IMR-90 (cell line): ENCODE results near the gene PHOX2A. TPM values are rescaled to one million over a fixed set of nuclear protein-coding genes. Genes with fewer than 3 reads are reported as not detected.

Experiments
- ATAC-seq: fragments of 200-7000 bp; cut with Tn5 transposase; 2 replicates; pipeline ENCODE4 v1.9.1; 2020; ENCODE audit warnings: low read depth, mild to moderate bottlenecking, moderate library complexity
- BruUV-seq: library from RNA; stranded (reverse); fragments of 400-500 nt; replicated peaks from 2 replicates; lab custom pipeline; 2021; lab: Mats Ljungman, UMichigan
- CTCF ChIA-PET: fragments of 300-600 bp; formaldehyde crosslinking; extraction: SDS; loops from one replicate; lab custom pipeline; 2021; ENCODE audit warnings: antibody characterized with exemption; lab: Yijun Ruan, JAX
- POLR2A ChIA-PET: fragments of 300-600 bp; sonication (Branson Sonifier 250); formaldehyde crosslinking; loops from one replicate; lab custom pipeline; 2022; ENCODE audit warnings: antibody characterized with exemption; ENCODE audit not compliant: unreplicated experiment; lab: Charles Lee
- DNase-seq: peaks from one replicate; pipeline ENCODE4 v3.0.0; 2013
- H2AFZ ChIP-seq: replicated peaks from 2 replicates; pipeline ENCODE3; 2013; ENCODE audit warnings: low read length, mild to moderate bottlenecking; ENCODE audit not compliant: poor library complexity
- H2AK5ac ChIP-seq: 2 replicates; pipeline ENCODE4 v1.6.1; 2013; ENCODE audit warnings: low read depth, low read length, inconsistent platforms
- H2AK9ac ChIP-seq: replicated peaks from 2 replicates; pipeline ENCODE3; 2013; ENCODE audit warnings: mild to moderate bottlenecking, low read depth, low read length, moderate library complexity; ENCODE audit not compliant: poor library complexity
- H2BK120ac ChIP-seq: 2 replicates; pipeline ENCODE4 v1.6.1; 2013; ENCODE audit warnings: low read depth, low read length, inconsistent platforms
- H2BK15ac ChIP-seq: 3 replicates; pipeline ENCODE4 v1.6.1; 2013; ENCODE audit warnings: low read depth, low read length, inconsistent platforms
- H2BK20ac ChIP-seq: 2 replicates; pipeline ENCODE4 v1.6.1; 2013; ENCODE audit warnings: low read depth, mild to moderate bottlenecking, inconsistent platforms, low read length, moderate library complexity
- H2BK5ac ChIP-seq: 2 replicates; pipeline ENCODE4 v1.6.1; 2013; ENCODE audit warnings: mild to moderate bottlenecking, low read depth, low read length, inconsistent platforms; ENCODE audit not compliant: poor library complexity, severe bottlenecking
- H3K14ac ChIP-seq: replicated peaks from 2 replicates; pipeline ENCODE4 v1.6.1; 2013; ENCODE audit warnings: low read depth, low read length, inconsistent platforms
- H3K18ac ChIP-seq: 2 replicates; pipeline ENCODE4 v1.6.1; 2013; ENCODE audit warnings: low read depth, low read length, control low read depth
- H3K23ac ChIP-seq: 2 replicates; pipeline ENCODE4 v1.6.1; 2013; ENCODE audit warnings: low read depth, low read length, inconsistent platforms
- H3K27ac ChIP-seq: 2 replicates; pipeline ENCODE4 v1.5.1; 2013; ENCODE audit warnings: mild to moderate bottlenecking, control low read depth, low read length; ENCODE audit not compliant: insufficient read depth
- H3K27me3 ChIP-seq: 2 replicates; pipeline ENCODE4 v1.6.1; 2013; ENCODE audit warnings: low read length; ENCODE audit not compliant: control insufficient read depth, insufficient read depth
- H3K36me3 ChIP-seq: 2 replicates; pipeline ENCODE4 v1.6.1; 2013; ENCODE audit warnings: low read length, mixed read lengths; ENCODE audit not compliant: control insufficient read depth, insufficient read depth
- H3K4ac ChIP-seq: 2 replicates; pipeline ENCODE4 v1.6.1; 2013; ENCODE audit warnings: low read depth, low read length, inconsistent platforms
- H3K4me1 ChIP-seq: 2 replicates; pipeline ENCODE4 v1.6.1; 2013; ENCODE audit warnings: low read length, mixed read lengths; ENCODE audit not compliant: control insufficient read depth, insufficient read depth
- H3K4me2 ChIP-seq: 2 replicates; pipeline ENCODE4 v1.6.1; 2013; ENCODE audit warnings: low read depth, mild to moderate bottlenecking, control low read depth, low read length, moderate library complexity
- H3K4me3 ChIP-seq: 2 replicates; pipeline ENCODE4 v1.5.1; 2013; ENCODE audit warnings: low read depth, mild to moderate bottlenecking, control low read depth, low read length, moderate library complexity; ENCODE audit not compliant: insufficient read depth
- H3K56ac ChIP-seq: 2 replicates; pipeline ENCODE4 v1.6.1; 2013; ENCODE audit warnings: low read length, inconsistent platforms; ENCODE audit not compliant: insufficient read depth; ENCODE audit errors: extremely low read depth
- H3K79me1 ChIP-seq, 2 experiments: 2 replicates each; pipeline ENCODE4 v1.6.1; 2013; ENCODE audit warnings: low read length in 2 of 2, inconsistent platforms in 1 of 2, low read depth in 1 of 2
- H3K9ac ChIP-seq: 2 replicates; pipeline ENCODE4 v1.6.1; 2013; ENCODE audit warnings: low read depth, low read length, control low read depth
- H3K9me1 ChIP-seq: 2 replicates; pipeline ENCODE4 v1.6.1; 2013; ENCODE audit warnings: low read length, inconsistent platforms; ENCODE audit not compliant: insufficient read depth
- H3K9me3 ChIP-seq: 2 replicates; pipeline ENCODE4 v1.6.1; 2013; ENCODE audit warnings: low read length; ENCODE audit not compliant: control insufficient read depth, insufficient read depth
- H4K20me1 ChIP-seq: 2 replicates; pipeline ENCODE4 v1.6.1; 2013; ENCODE audit warnings: low read length, inconsistent platforms; ENCODE audit not compliant: insufficient read depth
- H4K5ac ChIP-seq: 2 replicates; pipeline ENCODE4 v1.6.1; 2013; ENCODE audit warnings: mild to moderate bottlenecking, low read depth, low read length, control low read depth
- H4K8ac ChIP-seq, 2 experiments: 2 replicates each; pipeline ENCODE4 v1.6.1; 2013; ENCODE audit warnings: low read depth in 2 of 2, low read length in 2 of 2, control low read depth in 1 of 2, inconsistent platforms in 1 of 2
- H4K91ac ChIP-seq: 2 replicates; pipeline ENCODE4 v1.6.1; 2013; ENCODE audit warnings: low read depth, low read length, inconsistent platforms; ENCODE audit not compliant: insufficient read depth
- BHLHE40 ChIP-seq: fragments of 150-350 bp; IDR thresholded peaks from 2 replicates; pipeline ENCODE4 v1.6.1; 2016; ENCODE audit warnings: mild to moderate bottlenecking, low read depth, low read length
- CEBPB ChIP-seq: IDR thresholded peaks from 2 replicates; pipeline ENCODE4 v1.6.1; 2012; ENCODE audit warnings: low read depth, low read length, improper control_type of control experiment
- CHD1 ChIP-seq: IDR thresholded peaks from 2 replicates; pipeline ENCODE4 v1.6.1; 2012; ENCODE audit warnings: low read depth, low read length, improper control_type of control experiment
- CTCF ChIP-seq: conservative IDR thresholded peaks from 2 replicates; pipeline ENCODE4 v1.5.1; 2012; ENCODE audit warnings: mild to moderate bottlenecking, low read depth, low read length, improper control_type of control experiment
- FOS ChIP-seq: fragments of 150-350 bp; IDR thresholded peaks from 2 replicates; pipeline ENCODE4 v1.6.1; 2016; ENCODE audit warnings: low read depth, low read length
- MAFK ChIP-seq: IDR thresholded peaks from 2 replicates; pipeline ENCODE4 v1.6.1; 2012; ENCODE audit warnings: low read depth, low read length, improper control_type of control experiment
- MAZ ChIP-seq: IDR thresholded peaks from 2 replicates; pipeline ENCODE4 v1.6.1; 2012; ENCODE audit warnings: low read depth, mild to moderate bottlenecking, low read length, improper control_type of control experiment, moderate library complexity, borderline replicate concordance
- MXI1 ChIP-seq: IDR thresholded peaks from 2 replicates; pipeline ENCODE4 v1.6.1; 2012; ENCODE audit warnings: low read depth, mild to moderate bottlenecking, low read length, moderate library complexity, borderline replicate concordance
- NFE2L2 ChIP-seq: fragments of 150-350 bp; IDR thresholded peaks from 2 replicates; pipeline ENCODE4 v1.6.1; 2016; ENCODE audit warnings: low read depth, mild to moderate bottlenecking, low read length
- POLR2A ChIP-seq: IDR thresholded peaks from 2 replicates; pipeline ENCODE4 v1.6.1; 2012; ENCODE audit warnings: mild to moderate bottlenecking, low read depth, low read length
- RAD21 ChIP-seq: IDR thresholded peaks from 2 replicates; pipeline ENCODE4 v1.6.1; 2012; ENCODE audit warnings: low read length, improper control_type of control experiment
- RCOR1 ChIP-seq: IDR thresholded peaks from 2 replicates; pipeline ENCODE4 v1.6.1; 2012; ENCODE audit warnings: mild to moderate bottlenecking, low read length, improper control_type of control experiment; ENCODE audit not compliant: insufficient replicate concordance
- RFX5 ChIP-seq: IDR thresholded peaks from 2 replicates; pipeline ENCODE4 v1.8.0; 2012; ENCODE audit warnings: low read depth, mild to moderate bottlenecking, low read length, moderate library complexity
- SMC3 ChIP-seq: fragments of 150-350 bp; IDR thresholded peaks from 2 replicates; pipeline ENCODE4 v1.6.1; 2016; ENCODE audit warnings: low read depth, mild to moderate bottlenecking, antibody characterized with exemption, low read length, moderate library complexity
- USF2 ChIP-seq: fragments of 150-350 bp; IDR thresholded peaks from 2 replicates; pipeline ENCODE4 v1.6.1; 2017; ENCODE audit warnings: mild to moderate bottlenecking, antibody characterized with exemption, low read length, low read depth
- WGBS, 2 experiments: methylation state at CpG; one replicate each; pipeline versions ENCODE4 v1.1.5 to v1.1.7; 2013; ENCODE audit warnings: missing lambda C conversion rate in 2 of 2; ENCODE audit not compliant: insufficient read length in 1 of 2; ENCODE audit errors: extremely low coverage in 2 of 2; 5-methylcytosine and 5-hydroxymethylcytosine counted together
- dilution Hi-C: fragments of 300-500 bp; cut with HindIII; formaldehyde crosslinking; loops from one replicate; pipeline ENCODE4 v1.14.3; 2018; ENCODE audit warnings: low sequenced_read_pairs; ENCODE audit not compliant: unreplicated experiment
- in situ Hi-C: fragments of 300-500 bp; cut with MboI; formaldehyde crosslinking; loops from 3 replicates; pipeline ENCODE4 v1.14.3; 2019; ENCODE audit warnings: low sequenced_read_pairs, inconsistent platforms, mixed read lengths
- intact Hi-C: fragments of 100-400 bp; cut with micrococcal nuclease; formaldehyde crosslinking; loops from 2 replicates; pipeline ENCODE4 v1.10.0; 2022
- polyA plus RNA-seq, 3 experiments: library from polyadenylated mRNA; depleted of rRNA; stranded (reverse); fragments of >200 nt; gene quantifications; 2 replicates each; pipeline ENCODE4 v1.2.3, GENCODE V29; 2012; ENCODE audit warnings: low replicate concordance in 1 of 3
- total RNA-seq: library from RNA; depleted of rRNA; stranded (reverse); fragments of >200 nt; gene quantifications from 2 replicates; pipeline ENCODE4 v1.2.3, GENCODE V29; 2012
- TF ChIP-seq, protein P1 (sequence below): fragments of 150-350 bp; IDR thresholded peaks from 2 replicates; pipeline ENCODE4 v1.6.1; 2016; ENCODE audit warnings: low read depth, mild to moderate bottlenecking, low read length, moderate library complexity, borderline replicate concordance

PHOX2A gene
- total and polyA plus RNA-seq, 2 of the 4 experiments (the other 2 are of a cell fraction), result not detected

GRCh38 chr11:72238040-72238450, 5.9 kb downstream of the PHOX2A start:
- Histone ChIP-seq H3K79me1 (peaks cover under 1 to 9% of the 10 kb centered on the region in 2 experiments; a peak in 2 of 4 replicates), H4K5ac (no peak overlapping the region), H2AK5ac (no peak overlapping the region), H3K4me3 (no peak overlapping the region), H3K56ac (no peak overlapping the region), H3K9me1 (no peaks in the 10 kb centered on the region), H3K4me1 (peaks cover 2% of the 10 kb centered on the region; the same call in 1 of the 2 replicates), H2BK20ac (no peak overlapping the region), H3K36me3 (peaks cover 46% of the 10 kb centered on the region), H3K27ac (no peak overlapping the region), H4K20me1 (peaks cover 45% of the 10 kb centered on the region), H3K9ac (no peak overlapping the region), H3K4ac (no peak overlapping the region), H3K4me2 (no peak overlapping the region), H3K14ac (no peak overlapping the region), H2BK5ac (no peak overlapping the region), H4K91ac (no peak overlapping the region), H2BK120ac (no peak overlapping the region), H3K18ac (no peak overlapping the region), H2AK9ac (no peak overlapping the region), H3K9me3 (no peaks in the 10 kb centered on the region; the same call in 1 of the 2 replicates), H3K23ac (no peak overlapping the region), H3K27me3 (peaks cover 28% of the 10 kb centered on the region), H4K8ac (no peak overlapping the region), H2BK15ac (no peak overlapping the region), H2AFZ (peak overlapping the region; percentile 79)
- dilution Hi-C loops, result no loop called here
- peak; percentile 50 for ATAC-seq
- in situ Hi-C loops, result loop anchor here (5.0 kb wide), 1 partner anchor 211 kb away; no protein-coding TSS in a partner anchor
- intact Hi-C loops, result loop anchor here (1.0 to 2.0 kb wide), 4 partner anchors 115 to 213 kb away; no protein-coding TSS in a partner anchor
- no peak for TF ChIP-seq BHLHE40
- no peak for TF ChIP-seq CHD1
- TF ChIP-seq NFE2L2, result no peak
- no peak for TF ChIP-seq RFX5
- TF ChIP-seq, protein P1, sequence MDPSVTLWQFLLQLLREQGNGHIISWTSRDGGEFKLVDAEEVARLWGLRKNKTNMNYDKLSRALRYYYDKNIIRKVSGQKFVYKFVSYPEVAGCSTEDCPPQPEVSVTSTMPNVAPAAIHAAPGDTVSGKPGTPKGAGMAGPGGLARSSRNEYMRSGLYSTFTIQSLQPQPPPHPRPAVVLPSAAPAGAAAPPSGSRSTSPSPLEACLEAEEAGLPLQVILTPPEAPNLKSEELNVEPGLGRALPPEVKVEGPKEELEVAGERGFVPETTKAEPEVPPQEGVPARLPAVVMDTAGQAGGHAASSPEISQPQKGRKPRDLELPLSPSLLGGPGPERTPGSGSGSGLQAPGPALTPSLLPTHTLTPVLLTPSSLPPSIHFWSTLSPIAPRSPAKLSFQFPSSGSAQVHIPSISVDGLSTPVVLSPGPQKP, result no peak
- TF ChIP-seq RCOR1, result no peak
- no peak for TF ChIP-seq POLR2A
- TF ChIP-seq MAZ, result peak; percentile 57; the same call in 1 of the 2 replicates
- TF ChIP-seq SMC3, result peak; percentile 76
- TF ChIP-seq MAFK, result no peak
- no peak for TF ChIP-seq MXI1
- TF ChIP-seq CTCF, result peak; percentile 66
- TF ChIP-seq CEBPB, result no peak
- TF ChIP-seq USF2, result no peak
- peak; percentile 71 for TF ChIP-seq RAD21
- no peak for TF ChIP-seq FOS
- ChIA-PET POLR2A (no interaction called here), CTCF (interaction anchor here (0.5 to 0.6 kb wide), 3 partner anchors 40 to 210 kb away, joined by 3 to 4 read pairs (median 4); no protein-coding TSS in a partner anchor)
- DNase-seq, result peak; percentile 67
- no TSS peak for BruUV-seq
- 57% methylated on average over 5 of the region's 16 CpGs; no CpG with 5 or more reads in 1 of the 2 experiments for WGBS, 2 experiments
